HepG2 (cell line): ENCODE results near the gene RHOBTB3. TPM values are rescaled to one million over a fixed set of nuclear protein-coding genes. Genes with fewer than 3 reads are reported as not detected.

Source experiments
- ATAC-seq: fragments of 200-7000 bp; cut with Tn5 transposase; 3 replicates; pipeline ENCODE4 v1.9.1; 2020; ENCODE audit warnings: mild to moderate bottlenecking, moderate library complexity
- BruUV-seq: library from RNA; stranded (reverse); fragments of 400-500 nt; replicated peaks from 2 replicates; lab custom pipeline; 2021; lab: Mats Ljungman, UMichigan
- CTCF ChIA-PET: fragments of 300-600 bp; formaldehyde crosslinking; extraction: SDS; loops from one replicate; lab custom pipeline; 2021; ENCODE audit warnings: low total read pairs, inconsistent platforms, low intra/inter-chr PET ratio; lab: Yijun Ruan, JAX
- POLR2A ChIA-PET: fragments of 350-600 bp; sonication (Branson Sonifier 250); formaldehyde crosslinking; loops from one replicate; lab custom pipeline; 2020; ENCODE audit warnings: antibody characterized with exemption, inconsistent platforms; lab: Yijun Ruan, JAX
- DNase-seq: peaks from one replicate; pipeline ENCODE4 v3.0.0-alpha.2; 2015; ENCODE audit warnings: low spot score
- FAIRE-seq: peaks from 3 replicates; lab custom pipeline; 2011; peaks lifted over from hg19 to GRCh38; lab: Jason Lieb, UNC
- H2AFZ ChIP-seq: one replicate; pipeline ENCODE4 v1.6.1; 2011; ENCODE audit warnings: low read length, inconsistent platforms
- H3K27ac ChIP-seq: fragments of 300-600 bp; 3 replicates; pipeline ENCODE4 v1.8.0; 2011; ENCODE audit warnings: mixed run types, mild to moderate bottlenecking, mixed read lengths, low read length, inconsistent platforms; ENCODE audit not compliant: insufficient read depth; ENCODE audit errors: extremely low read length
- H3K27me3 ChIP-seq, 2 experiments: fragments of 200-600 bp in 1 of 2; 2 replicates in 1 of 2; 3 replicates in 1 of 2; pipeline versions ENCODE4 v1.6.0 to v1.8.0; 2011; ENCODE audit warnings: low read length in 2 of 2, mild to moderate bottlenecking in 2 of 2, moderate library complexity in 2 of 2, inconsistent platforms in 1 of 2; ENCODE audit not compliant: insufficient read depth in 2 of 2, control insufficient read depth in 1 of 2
- H3K36me3 ChIP-seq, 2 experiments: fragments of 200-600 bp in 1 of 2; replicated peaks in 1 of 2; 2 replicates in 1 of 2; 3 replicates in 1 of 2; pipeline versions ENCODE4 v1.5.1 to v1.8.0; 2011; ENCODE audit warnings: low read length in 2 of 2, inconsistent platforms in 1 of 2; ENCODE audit not compliant: insufficient read depth in 2 of 2, control insufficient read depth in 1 of 2
- H3K4me1 ChIP-seq: 2 replicates; pipeline ENCODE4 v1.5.1; 2012; ENCODE audit warnings: low read length, inconsistent platforms; ENCODE audit not compliant: insufficient read depth
- H3K4me2 ChIP-seq: 2 replicates; pipeline ENCODE4 v1.6.0; 2011; ENCODE audit warnings: low read depth, low read length, inconsistent platforms
- H3K4me3 ChIP-seq, 3 experiments: fragments of 200-600 bp in 1 of 3; sonication (generic), shearing (Covaris generic) in 1 of 3; replicated peaks in 1 of 3; 2 replicates each; pipeline ENCODE4 v1.5.1; 2011 to 2016; ENCODE audit warnings: low read length in 3 of 3, inconsistent platforms in 2 of 3, low read depth in 2 of 3, mild to moderate bottlenecking in 2 of 3, control low read depth in 1 of 3, mixed read lengths in 1 of 3; ENCODE audit not compliant: insufficient read depth in 1 of 3
- H3K79me2 ChIP-seq: one replicate; pipeline ENCODE4 v1.6.1; 2011; ENCODE audit warnings: low read length, inconsistent platforms; ENCODE audit not compliant: insufficient read depth
- H3K9ac ChIP-seq: 2 replicates; pipeline ENCODE4 v1.6.0; 2011; ENCODE audit warnings: mild to moderate bottlenecking, low read depth, low read length, inconsistent platforms; ENCODE audit not compliant: insufficient read depth
- H3K9me3 ChIP-seq: 2 replicates; pipeline ENCODE4 v1.5.1; 2012; ENCODE audit warnings: mild to moderate bottlenecking, low read length
- H4K20me1 ChIP-seq: 2 replicates; pipeline ENCODE4 v1.6.0; 2011; ENCODE audit warnings: inconsistent platforms, mild to moderate bottlenecking, low read length, moderate library complexity; ENCODE audit not compliant: insufficient read depth
- ARID2 ChIP-seq: sonication (generic); formaldehyde crosslinking; IDR thresholded peaks from 2 replicates; pipeline ENCODE4 v1.8.1; 2022; ENCODE audit warnings: mild to moderate bottlenecking, missing genetic modification reagents, borderline replicate concordance
- ATF5 ChIP-seq: sonication (generic); formaldehyde crosslinking; IDR thresholded peaks from 2 replicates; pipeline ENCODE4 v1.4.0; 2020; ENCODE audit warnings: mild to moderate bottlenecking, low read depth, missing genetic modification reagents
- CREB3 ChIP-seq: sonication (generic); formaldehyde crosslinking; IDR thresholded peaks from 2 replicates; pipeline ENCODE4 v1.5.0; 2020; ENCODE audit warnings: missing genetic modification reagents
- ESRRA ChIP-seq: sonication (generic); formaldehyde crosslinking; IDR thresholded peaks from 2 replicates; pipeline ENCODE4 v1.5.1; 2020; ENCODE audit warnings: mild to moderate bottlenecking, low read depth, missing genetic modification reagents
- FOSL1 ChIP-seq: sonication (generic); formaldehyde crosslinking; IDR thresholded peaks from 2 replicates; pipeline ENCODE4 v1.9.0; 2021; ENCODE audit warnings: missing genetic modification reagents, borderline replicate concordance
- JUNB ChIP-seq: sonication (generic); formaldehyde crosslinking; IDR thresholded peaks from 2 replicates; pipeline ENCODE4 v1.8.0; 2022; ENCODE audit warnings: missing genetic modification reagents, mild to moderate bottlenecking, borderline replicate concordance
- KAT2B ChIP-seq: fragments of 150-350 bp; IDR thresholded peaks from 2 replicates; pipeline ENCODE4 v1.6.1; 2014; ENCODE audit warnings: low read depth, low read length, borderline replicate concordance
- NRL ChIP-seq: sonication (generic); formaldehyde crosslinking; IDR thresholded peaks from 2 replicates; pipeline ENCODE4 v1.5.0; 2020; ENCODE audit warnings: missing genetic modification reagents, mild to moderate bottlenecking, moderate library complexity, borderline replicate concordance
- RBM22 ChIP-seq: fragments of 200-400 bp; formaldehyde crosslinking; optimal IDR thresholded peaks from 2 replicates; pipeline ENCODE3; 2017; ENCODE audit warnings: mild to moderate bottlenecking, low read length, moderate library complexity
- ZBTB14 ChIP-seq: sonication (generic); formaldehyde crosslinking; IDR thresholded peaks from 2 replicates; pipeline ENCODE4 v1.4.0; 2020; ENCODE audit warnings: missing genetic modification reagents
- ZNF337 ChIP-seq: sonication (generic); formaldehyde crosslinking; IDR thresholded peaks from 2 replicates; pipeline ENCODE4 v1.5.1; 2020; ENCODE audit warnings: missing genetic modification reagents, low read depth, mild to moderate bottlenecking, borderline replicate concordance
- ZNF468 ChIP-seq: sonication (generic); formaldehyde crosslinking; IDR thresholded peaks from 2 replicates; pipeline ENCODE4 v1.8.0; 2022; ENCODE audit warnings: mild to moderate bottlenecking, moderate library complexity, missing genetic modification reagents
- ZNF646 ChIP-seq: sonication (generic); formaldehyde crosslinking; IDR thresholded peaks from 2 replicates; pipeline ENCODE4 v1.9.0; 2021; ENCODE audit warnings: mild to moderate bottlenecking, missing genetic modification reagents
- ZNF781 ChIP-seq: sonication (generic); formaldehyde crosslinking; IDR thresholded peaks from 2 replicates; pipeline ENCODE4 v1.5.1; 2020; ENCODE audit warnings: borderline replicate concordance, mild to moderate bottlenecking, missing genetic modification reagents; ENCODE audit errors: not compliant biosample characterization
- ZSCAN29 ChIP-seq: sonication (generic); formaldehyde crosslinking; conservative IDR thresholded peaks from 2 replicates; pipeline ENCODE4 v1.4.0; 2020; ENCODE audit warnings: mild to moderate bottlenecking, missing genetic modification reagents
- WGBS: methylation state at CpG from one replicate; pipeline ENCODE4 v1.1.6; 2017; ENCODE audit warnings: low lambda C conversion rate; 5-methylcytosine and 5-hydroxymethylcytosine counted together
- in situ Hi-C: cut with HindIII; loops from 2 replicates; pipeline ENCODE4 v1.10.0; 2017; ENCODE audit warnings: low pct_unique_long_range_greater_than_20kb; ENCODE audit not compliant: extremely low pct_ligation_motif_present
- intact Hi-C: fragments of 100-400 bp; cut with micrococcal nuclease; formaldehyde crosslinking; loops from one replicate; pipeline ENCODE4 v1.10.0; 2022; ENCODE audit not compliant: unreplicated experiment
- polyA plus RNA-seq, 8 experiments: library from polyadenylated mRNA; depleted of rRNA in 3 of 8; stranded (reverse) in 7 of 8; unstranded in 1 of 8; fragments of >200 nt; fragmentation: Illumina TruSeq in 4 of 8; extraction: Trizol in 4 of 8; gene quantifications; 2 replicates each; pipeline versions ENCODE4 v1.2.1 to v1.2.3, GENCODE V29; 2011 to 2016; ENCODE audit warnings: low read depth in 4 of 8, missing spikeins in 1 of 8, mixed read lengths in 1 of 8; ENCODE audit not compliant: insufficient read depth in 1 of 8
- total RNA-seq, 5 experiments: library from RNA; depleted of rRNA; stranded (reverse); fragments of >200 nt; fragmentation: Illumina TruSeq; extraction: Trizol; gene quantifications; 2 replicates each; pipeline ENCODE4 v1.2.3, GENCODE V29; 2016; ENCODE audit warnings: low read depth in 1 of 5

The RHOBTB3 gene
- total and polyA plus RNA-seq, 2 of the 13 experiments (the other 11 are each of a cell fraction or from before 2014, with no cell fraction given) = 31.6 to 35.4 TPM

GRCh38 chr5:95715799-95716461 is 15.2 kb upstream of the RHOBTB3 start:
- Histone ChIP-seq H4K20me1 (no peaks in the 10 kb centered on the region), H3K4me1 (peaks cover 12% of the 10 kb centered on the region), H3K79me2 (no peaks in the 10 kb centered on the region), H3K4me2 (no peak overlapping the region), H3K27ac (no peak overlapping the region), H3K9me3 (no peaks in the 10 kb centered on the region), H3K36me3 (no peaks in the 10 kb centered on the region), H3K4me3 (no peak overlapping the region), H3K27me3 (peaks cover 0 to 6% of the 10 kb centered on the region in 2 experiments; a peak in 2 of 5 replicates), H2AFZ (no peak overlapping the region), H3K9ac (no peak overlapping the region)
- intact Hi-C loops = no loop called here
- 81% methylated on average over 5 of the region's 5 CpGs for WGBS
- DNase-seq = no peak
- in situ Hi-C loops = no loop called here
- no TSS peak for BruUV-seq
- ATAC-seq = no peak
- ChIA-PET CTCF (no interaction called here), POLR2A (no interaction called here)
- no peak for FAIRE-seq
- TF ChIP-seq ARID2 (CRISPR knock-in tag) (no peak), ZSCAN29 (CRISPR knock-in tag) (no peak), ZNF781 (CRISPR knock-in tag) (no peak), CREB3 (no peak), JUNB (CRISPR knock-in tag) (no peak), KAT2B (no peak), RBM22 (no peak), ZNF646 (no peak), ZBTB14 (CRISPR knock-in tag) (no peak), ZNF468 (CRISPR knock-in tag) (no peak), ESRRA (no peak), ZNF337 (no peak), FOSL1 (CRISPR knock-in tag) (no peak), ATF5 (CRISPR knock-in tag) (no peak), NRL (CRISPR knock-in tag) (no peak)
